GM12872 (cell line): ENCODE data around the gene ANKHD1.

ENCODE experiments used
- CTCF ChIP-seq: IDR thresholded peaks from 3 replicates; pipeline ENCODE4 v1.5.1; 2011; ENCODE audit warnings: low read depth, mild to moderate bottlenecking, low read length, moderate library complexity; ENCODE audit not compliant: insufficient read depth

Gene ANKHD1

GRCh38 chr5:140550147-140551079 lies 148.8 kb downstream of the ANKHD1 start:
- TF ChIP-seq CTCF = no peak

- no peak for TF ChIP-seq CTCF
These were observed 150.2 kb downstream of the ANKHD1 start for GRCh38 chr5:140551872-140552271.

GRCh38 chr5:140553657-140554056 lies 152.0 kb downstream of the ANKHD1 start:
- no peak for TF ChIP-seq CTCF

- no peak for TF ChIP-seq CTCF
These were observed 152.8 kb downstream of the ANKHD1 start for GRCh38 chr5:140554454-140554853.

- TF ChIP-seq CTCF = no peak
These were observed 154.2 kb downstream of the ANKHD1 start for GRCh38 chr5:140555747-140556312.

GRCh38 chr5:140556438-140556837 lies 154.8 kb downstream of the ANKHD1 start:
- no peak for TF ChIP-seq CTCF

- TF ChIP-seq CTCF = no peak
These were observed 155.6 kb downstream of the ANKHD1 start, which contains the start of gene SRA1 for GRCh38 chr5:140557136-140557805. TSS of gene SRA1 (minus strand) at chr5:140557473. CDS start at chr5:140557452, 21 bp downstream.
